ENCODE results near the gene C12orf75.

- TF ChIP-seq CTCF (conservative IDR thresholded peaks at IDR 0.05) = no peak
- TF ChIP-seq ZFX (IDR thresholded peaks at IDR 0.05) = no peak
Observed at GRCh38 chr12:105377077-105377476, 46.6 kb downstream of the C12orf75 start.
